CD4-positive, alpha-beta T cell treated with Interleukin-10 for 1 hour (primary cell): ENCODE data around the gene SLC25A5.

ENCODE experiments used
- DNase-seq: peaks from one replicate; pipeline ENCODE4 v3.0.0-alpha.2; 2020

SLC25A5 gene

GRCh38 chrX:119507206-119507605 is 39.0 kb downstream of the SLC25A5 start:
- no peak for DNase-seq

- DNase-seq: peak; percentile 25
Measured at GRCh38 chrX:119512146-119512800, 44.0 kb downstream of the SLC25A5 start.

- DNase-seq: peak; percentile 72
Measured at GRCh38 chrX:119516157-119516702, 48.0 kb downstream of the SLC25A5 start.

GRCh38 chrX:119518371-119518770 is 50.1 kb downstream of the SLC25A5 start:
- DNase-seq: no peak
